Loucy (cell line): Measurements from ENCODE around the gene ITIH3.

Experiments used
- H2AFZ ChIP-seq: fragments of 200-600 bp; sonication (generic); 2 replicates; pipeline ENCODE4 v1.6.0; 2016; ENCODE audit warnings: antibody characterized with exemption, mild to moderate bottlenecking, low read length, moderate library complexity
- H3F3A ChIP-seq: fragments of 200-600 bp; 2 replicates; pipeline ENCODE4 v1.6.0; 2016; ENCODE audit warnings: antibody characterized with exemption, low read depth, mild to moderate bottlenecking
- H3K27me3 ChIP-seq: fragments of 200-600 bp; sonication (generic); 2 replicates; pipeline ENCODE4 v1.6.1; 2014; ENCODE audit warnings: low read length, mild to moderate bottlenecking; ENCODE audit not compliant: insufficient read depth, poor library complexity, severe bottlenecking
- H3K36me3 ChIP-seq: fragments of 200-600 bp; sonication (generic); 2 replicates; pipeline ENCODE4 v1.6.1; 2016; ENCODE audit warnings: low read length; ENCODE audit not compliant: insufficient read depth
- H3K4me1 ChIP-seq: fragments of 200-600 bp; sonication (generic); 2 replicates; pipeline ENCODE4 v1.5.1; 2014; ENCODE audit warnings: low read length, mild to moderate bottlenecking; ENCODE audit not compliant: insufficient read depth, poor library complexity, severe bottlenecking
- H3K4me2 ChIP-seq: fragments of 200-600 bp; sonication (generic); 2 replicates; pipeline ENCODE4 v1.6.0; 2014; ENCODE audit warnings: antibody characterized with exemption, low read length, low read depth, mild to moderate bottlenecking; ENCODE audit not compliant: poor library complexity, severe bottlenecking
- H3K4me3 ChIP-seq: fragments of 200-600 bp; sonication (generic); 2 replicates; pipeline ENCODE4 v1.5.1; 2014; ENCODE audit warnings: low read length, mild to moderate bottlenecking, mixed read lengths; ENCODE audit not compliant: poor library complexity, severe bottlenecking
- H3K79me2 ChIP-seq: fragments of 200-600 bp; sonication (generic); 2 replicates; pipeline ENCODE4 v1.6.1; 2014; ENCODE audit warnings: low read length; ENCODE audit not compliant: insufficient read depth
- H3K9ac ChIP-seq: fragments of 200-600 bp; sonication (generic); 2 replicates; pipeline ENCODE4 v1.6.0; 2014; ENCODE audit warnings: mild to moderate bottlenecking, low read depth, low read length, moderate library complexity; ENCODE audit not compliant: poor library complexity, severe bottlenecking
- H3K9me2 ChIP-seq: fragments of 200-600 bp; sonication (generic); replicated peaks from 2 replicates; pipeline ENCODE4 v1.6.1; 2016; ENCODE audit warnings: low read depth, low read length, mixed read lengths
- H3K9me3 ChIP-seq: fragments of 200-600 bp; sonication (generic); 2 replicates; pipeline ENCODE4 v1.6.1; 2014; ENCODE audit warnings: mild to moderate bottlenecking, antibody characterized with exemption, low read length, low read depth; ENCODE audit not compliant: insufficient read depth
- H4K20me1 ChIP-seq: fragments of 200-600 bp; sonication (generic); 2 replicates; pipeline ENCODE4 v1.6.0; 2014; ENCODE audit warnings: antibody characterized with exemption, low read length, mild to moderate bottlenecking; ENCODE audit not compliant: insufficient read depth, poor library complexity, severe bottlenecking
- EZH2phosphoT487 ChIP-seq: fragments of 200-600 bp; IDR thresholded peaks from 2 replicates; pipeline ENCODE4 v1.6.1; 2018; ENCODE audit warnings: antibody characterized with exemption, mild to moderate bottlenecking, moderate library complexity, borderline replicate concordance
- TF ChIP-seq, protein P1 (sequence below): fragments of 200-600 bp; sonication (generic); conservative IDR thresholded peaks from 2 replicates; pipeline ENCODE4 v1.5.1; 2014; ENCODE audit warnings: mild to moderate bottlenecking, antibody characterized with exemption, low read length

ITIH3 gene

DNA sequence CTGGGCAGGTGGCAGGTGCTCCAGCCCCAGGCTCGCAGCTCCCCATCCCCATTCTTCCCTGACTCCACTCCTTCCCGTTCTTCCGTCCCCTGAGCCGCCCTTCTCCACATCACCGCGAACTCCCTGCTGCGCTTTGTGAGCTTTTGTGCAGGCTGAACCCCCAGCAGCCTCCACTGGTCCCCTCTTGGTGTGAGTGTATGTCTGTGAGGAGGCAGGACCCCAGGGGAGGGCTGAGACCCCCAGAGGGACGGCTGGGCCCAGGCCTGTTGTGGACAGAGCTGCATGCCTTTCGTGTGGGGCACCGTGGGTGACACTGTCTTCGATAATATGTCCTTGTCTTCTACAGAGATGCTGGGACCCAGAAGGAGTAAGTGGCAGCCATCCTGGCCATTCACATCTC, 7.3 kb upstream of the ITIH3 start:
- no peak overlapping the region for H3K4me3 ChIP-seq
- H3K4me1 ChIP-seq: no peaks in the 10 kb centered on the region
- H3K9me2 ChIP-seq: no peaks in the 10 kb centered on the region
- no peak overlapping the region for H3K9ac ChIP-seq
- H3K9me3 ChIP-seq: no peaks in the 10 kb centered on the region
- no peaks in the 10 kb centered on the region for H3K27me3 ChIP-seq
- no peak overlapping the region for H3K4me2 ChIP-seq
- TF ChIP-seq, protein P1, sequence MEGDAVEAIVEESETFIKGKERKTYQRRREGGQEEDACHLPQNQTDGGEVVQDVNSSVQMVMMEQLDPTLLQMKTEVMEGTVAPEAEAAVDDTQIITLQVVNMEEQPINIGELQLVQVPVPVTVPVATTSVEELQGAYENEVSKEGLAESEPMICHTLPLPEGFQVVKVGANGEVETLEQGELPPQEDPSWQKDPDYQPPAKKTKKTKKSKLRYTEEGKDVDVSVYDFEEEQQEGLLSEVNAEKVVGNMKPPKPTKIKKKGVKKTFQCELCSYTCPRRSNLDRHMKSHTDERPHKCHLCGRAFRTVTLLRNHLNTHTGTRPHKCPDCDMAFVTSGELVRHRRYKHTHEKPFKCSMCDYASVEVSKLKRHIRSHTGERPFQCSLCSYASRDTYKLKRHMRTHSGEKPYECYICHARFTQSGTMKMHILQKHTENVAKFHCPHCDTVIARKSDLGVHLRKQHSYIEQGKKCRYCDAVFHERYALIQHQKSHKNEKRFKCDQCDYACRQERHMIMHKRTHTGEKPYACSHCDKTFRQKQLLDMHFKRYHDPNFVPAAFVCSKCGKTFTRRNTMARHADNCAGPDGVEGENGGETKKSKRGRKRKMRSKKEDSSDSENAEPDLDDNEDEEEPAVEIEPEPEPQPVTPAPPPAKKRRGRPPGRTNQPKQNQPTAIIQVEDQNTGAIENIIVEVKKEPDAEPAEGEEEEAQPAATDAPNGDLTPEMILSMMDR: no peak
- no peak for TF ChIP-seq EZH2phosphoT487
- H3K36me3 ChIP-seq: no peaks in the 10 kb centered on the region
- H2AFZ ChIP-seq: no peak overlapping the region
- H3F3A ChIP-seq: no peaks in the 10 kb centered on the region
- no peaks in the 10 kb centered on the region for H4K20me1 ChIP-seq
- H3K79me2 ChIP-seq: no peaks in the 10 kb centered on the region

DNA sequence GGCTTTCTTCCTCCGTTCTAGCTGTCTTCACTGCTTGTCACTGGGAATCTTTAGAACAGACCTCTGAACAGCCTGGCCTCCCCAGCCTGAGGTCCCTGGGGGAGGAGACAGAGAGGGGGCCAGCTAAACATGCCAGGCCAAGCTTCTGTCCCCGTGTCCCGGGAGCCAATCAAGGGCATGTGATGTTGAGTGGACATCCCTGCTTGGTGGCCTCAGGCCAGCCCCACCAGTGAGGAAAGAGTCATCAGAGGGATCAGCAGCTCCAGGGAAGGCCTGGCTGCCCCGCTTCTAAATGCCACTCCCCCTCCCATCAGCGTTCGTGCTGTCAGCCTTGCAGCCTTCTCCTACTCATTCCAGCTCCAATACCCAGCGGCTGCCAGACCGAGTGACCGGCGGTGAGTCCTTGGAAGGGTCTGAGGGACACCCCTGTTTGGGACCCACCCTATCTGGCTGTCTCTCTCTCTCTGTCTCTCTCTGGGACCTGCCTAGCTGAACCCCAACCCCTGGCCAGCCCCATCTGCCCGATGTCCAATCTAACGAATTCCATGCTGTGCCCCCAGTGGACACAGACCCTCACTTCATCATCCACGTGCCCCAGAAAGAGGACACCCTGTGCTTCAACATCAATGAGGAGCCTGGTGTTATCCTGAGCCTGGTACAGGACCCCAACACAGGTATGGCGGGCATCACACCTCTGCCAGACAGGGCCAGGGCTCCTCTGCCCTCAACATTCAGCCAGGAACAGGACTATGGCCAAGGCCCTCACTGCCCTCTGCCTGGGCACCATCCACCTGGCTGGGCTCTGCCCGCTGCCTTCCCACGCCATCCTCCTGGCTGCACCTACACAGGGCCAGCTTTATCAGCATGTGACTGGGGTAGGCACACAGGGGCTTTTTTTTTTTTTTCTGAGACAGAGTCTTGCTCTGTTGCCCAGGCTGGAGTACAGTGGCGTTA, 6.6 kb upstream of the ITIH3 start:
- H3K27me3 ChIP-seq: no peaks in the 10 kb centered on the region
- H3K4me2 ChIP-seq: no peak overlapping the region
- TF ChIP-seq, protein P1: no peak; the same call in 1 of the 2 replicates
- no peak for TF ChIP-seq EZH2phosphoT487
- H3K9ac ChIP-seq: no peak overlapping the region
- no peaks in the 10 kb centered on the region for H3K9me3 ChIP-seq
- H3K36me3 ChIP-seq: no peaks in the 10 kb centered on the region
- no peaks in the 10 kb centered on the region for H4K20me1 ChIP-seq
- H3K79me2 ChIP-seq: no peaks in the 10 kb centered on the region
- H3K9me2 ChIP-seq: no peaks in the 10 kb centered on the region
- no peaks in the 10 kb centered on the region for H3F3A ChIP-seq
- no peaks in the 10 kb centered on the region for H3K4me1 ChIP-seq
- H2AFZ ChIP-seq: no peak overlapping the region
- no peak overlapping the region for H3K4me3 ChIP-seq

DNA sequence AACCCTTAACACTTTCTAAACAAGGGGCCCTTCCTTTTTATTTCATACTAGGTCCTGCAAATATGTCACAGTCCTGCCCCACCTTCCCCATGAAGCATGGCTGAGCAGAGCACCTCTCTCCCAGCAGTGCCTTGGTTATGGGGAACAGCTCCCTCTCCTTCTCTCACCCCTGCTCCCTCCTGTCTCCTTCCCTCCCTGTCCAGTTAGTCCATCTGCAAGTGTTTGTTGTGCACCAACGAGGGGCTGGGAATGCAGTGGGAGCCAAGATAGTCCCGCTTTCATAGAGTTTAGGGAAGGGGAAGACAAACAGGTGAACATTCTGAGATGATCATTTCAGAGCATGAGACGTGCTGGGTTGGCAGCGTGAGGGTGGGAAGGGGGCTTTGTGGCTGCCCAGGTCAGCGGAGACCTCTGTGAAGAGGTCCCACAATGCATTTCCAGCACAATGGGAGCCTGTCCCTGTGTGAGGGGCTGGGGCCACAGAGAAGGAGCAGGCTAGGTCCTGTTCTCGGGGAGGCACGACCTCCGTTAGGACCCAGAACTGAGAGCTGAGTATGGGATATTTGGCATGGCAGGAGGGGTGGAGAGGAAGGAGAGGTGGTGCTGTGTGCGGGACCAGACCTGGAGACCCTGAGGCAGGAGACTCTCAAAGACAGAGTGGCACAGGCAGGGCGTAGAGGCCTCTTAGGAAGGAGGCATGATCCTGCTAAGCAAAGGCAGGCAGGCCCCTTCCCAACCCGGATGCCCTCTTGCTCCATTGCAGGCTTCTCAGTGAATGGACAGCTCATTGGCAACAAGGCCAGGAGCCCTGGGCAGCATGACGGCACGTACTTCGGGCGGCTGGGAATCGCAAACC, 5.5 kb upstream of the ITIH3 start:
- H3F3A ChIP-seq: no peaks in the 10 kb centered on the region
- no peak overlapping the region for H3K9ac ChIP-seq
- no peaks in the 10 kb centered on the region for H4K20me1 ChIP-seq
- H3K4me1 ChIP-seq: no peaks in the 10 kb centered on the region
- H2AFZ ChIP-seq: no peak overlapping the region
- H3K4me2 ChIP-seq: no peak overlapping the region
- no peaks in the 10 kb centered on the region for H3K9me2 ChIP-seq
- H3K36me3 ChIP-seq: no peaks in the 10 kb centered on the region
- no peaks in the 10 kb centered on the region for H3K27me3 ChIP-seq
- no peaks in the 10 kb centered on the region for H3K79me2 ChIP-seq
- no peak overlapping the region for H3K4me3 ChIP-seq
- no peaks in the 10 kb centered on the region for H3K9me3 ChIP-seq
- no peak for TF ChIP-seq EZH2phosphoT487
- TF ChIP-seq, protein P1: no peak
